Measurements from ENCODE around the gene ARHGDIB.

- TF ChIP-seq, protein P1, sequence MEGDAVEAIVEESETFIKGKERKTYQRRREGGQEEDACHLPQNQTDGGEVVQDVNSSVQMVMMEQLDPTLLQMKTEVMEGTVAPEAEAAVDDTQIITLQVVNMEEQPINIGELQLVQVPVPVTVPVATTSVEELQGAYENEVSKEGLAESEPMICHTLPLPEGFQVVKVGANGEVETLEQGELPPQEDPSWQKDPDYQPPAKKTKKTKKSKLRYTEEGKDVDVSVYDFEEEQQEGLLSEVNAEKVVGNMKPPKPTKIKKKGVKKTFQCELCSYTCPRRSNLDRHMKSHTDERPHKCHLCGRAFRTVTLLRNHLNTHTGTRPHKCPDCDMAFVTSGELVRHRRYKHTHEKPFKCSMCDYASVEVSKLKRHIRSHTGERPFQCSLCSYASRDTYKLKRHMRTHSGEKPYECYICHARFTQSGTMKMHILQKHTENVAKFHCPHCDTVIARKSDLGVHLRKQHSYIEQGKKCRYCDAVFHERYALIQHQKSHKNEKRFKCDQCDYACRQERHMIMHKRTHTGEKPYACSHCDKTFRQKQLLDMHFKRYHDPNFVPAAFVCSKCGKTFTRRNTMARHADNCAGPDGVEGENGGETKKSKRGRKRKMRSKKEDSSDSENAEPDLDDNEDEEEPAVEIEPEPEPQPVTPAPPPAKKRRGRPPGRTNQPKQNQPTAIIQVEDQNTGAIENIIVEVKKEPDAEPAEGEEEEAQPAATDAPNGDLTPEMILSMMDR (IDR thresholded peaks at IDR 0.05; ENCODE audit: insufficient read depth, low read length), result no peak
- TF ChIP-seq GABPA (IDR thresholded peaks at IDR 0.05; ENCODE audit: low read depth) (no peak), POLR2AphosphoS5 (IDR thresholded peaks at IDR 0.05; ENCODE audit: low read depth) (no peak; the same call in 1 of the 2 replicates), REST (IDR thresholded peaks at IDR 0.05; ENCODE audit: insufficient replicate concordance, low read depth) (no peak), SPI1 (IDR thresholded peaks at IDR 0.05; ENCODE audit: borderline replicate concordance, low read depth) (0 out of 2 replicates have a peak, but pooled peaks have one; percentile 14)
Measured at GRCh38 chr12:14959916-14960496, 1.4 kb downstream of the ARHGDIB start.
